ENCODE data around the gene ZBTB7C.
A peak's percentile ranks its signal among the peaks of the same experiment; 100 is the strongest.

DNA sequence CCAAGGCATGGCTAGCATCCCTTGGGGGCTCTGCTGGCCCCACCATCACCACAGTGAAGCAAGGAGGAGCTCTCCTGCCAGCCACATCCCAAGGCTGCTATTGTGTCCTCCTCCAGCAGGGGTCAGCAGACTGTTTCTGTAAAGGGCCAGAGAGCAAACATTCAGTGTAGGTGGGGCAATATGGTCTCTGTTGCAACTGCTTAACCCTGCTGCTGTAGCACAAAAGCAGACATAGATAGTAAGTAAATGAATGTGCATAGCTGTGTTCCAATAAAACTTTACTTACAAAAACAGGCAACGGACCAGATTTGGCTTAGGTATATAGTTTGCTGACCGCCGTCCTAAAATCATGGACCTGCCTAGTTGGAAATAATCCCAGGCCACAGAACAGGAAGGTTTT, 36.4 kb upstream of the ZBTB7C start:
- TF ChIP-seq, protein P1, sequence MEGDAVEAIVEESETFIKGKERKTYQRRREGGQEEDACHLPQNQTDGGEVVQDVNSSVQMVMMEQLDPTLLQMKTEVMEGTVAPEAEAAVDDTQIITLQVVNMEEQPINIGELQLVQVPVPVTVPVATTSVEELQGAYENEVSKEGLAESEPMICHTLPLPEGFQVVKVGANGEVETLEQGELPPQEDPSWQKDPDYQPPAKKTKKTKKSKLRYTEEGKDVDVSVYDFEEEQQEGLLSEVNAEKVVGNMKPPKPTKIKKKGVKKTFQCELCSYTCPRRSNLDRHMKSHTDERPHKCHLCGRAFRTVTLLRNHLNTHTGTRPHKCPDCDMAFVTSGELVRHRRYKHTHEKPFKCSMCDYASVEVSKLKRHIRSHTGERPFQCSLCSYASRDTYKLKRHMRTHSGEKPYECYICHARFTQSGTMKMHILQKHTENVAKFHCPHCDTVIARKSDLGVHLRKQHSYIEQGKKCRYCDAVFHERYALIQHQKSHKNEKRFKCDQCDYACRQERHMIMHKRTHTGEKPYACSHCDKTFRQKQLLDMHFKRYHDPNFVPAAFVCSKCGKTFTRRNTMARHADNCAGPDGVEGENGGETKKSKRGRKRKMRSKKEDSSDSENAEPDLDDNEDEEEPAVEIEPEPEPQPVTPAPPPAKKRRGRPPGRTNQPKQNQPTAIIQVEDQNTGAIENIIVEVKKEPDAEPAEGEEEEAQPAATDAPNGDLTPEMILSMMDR (IDR thresholded peaks at IDR 0.05; ENCODE audit: borderline replicate concordance, extremely low read depth, low read length, poor library complexity, severe bottlenecking), result peak; percentile 95
- no peak for TF ChIP-seq EZH2 (IDR thresholded peaks at IDR 0.05; ENCODE audit: borderline replicate concordance, low read depth, low read length, severe bottlenecking)
